ENCODE measurements around the gene MEG3.
A peak's percentile ranks its signal among the peaks of the same experiment; 100 is the strongest.
"Not testable (repeated sequence)": the region's sequence is repeated elsewhere in the genome, so short reads cannot be mapped to it uniquely, and the experiment has no call there.

Gene MEG3

DNA sequence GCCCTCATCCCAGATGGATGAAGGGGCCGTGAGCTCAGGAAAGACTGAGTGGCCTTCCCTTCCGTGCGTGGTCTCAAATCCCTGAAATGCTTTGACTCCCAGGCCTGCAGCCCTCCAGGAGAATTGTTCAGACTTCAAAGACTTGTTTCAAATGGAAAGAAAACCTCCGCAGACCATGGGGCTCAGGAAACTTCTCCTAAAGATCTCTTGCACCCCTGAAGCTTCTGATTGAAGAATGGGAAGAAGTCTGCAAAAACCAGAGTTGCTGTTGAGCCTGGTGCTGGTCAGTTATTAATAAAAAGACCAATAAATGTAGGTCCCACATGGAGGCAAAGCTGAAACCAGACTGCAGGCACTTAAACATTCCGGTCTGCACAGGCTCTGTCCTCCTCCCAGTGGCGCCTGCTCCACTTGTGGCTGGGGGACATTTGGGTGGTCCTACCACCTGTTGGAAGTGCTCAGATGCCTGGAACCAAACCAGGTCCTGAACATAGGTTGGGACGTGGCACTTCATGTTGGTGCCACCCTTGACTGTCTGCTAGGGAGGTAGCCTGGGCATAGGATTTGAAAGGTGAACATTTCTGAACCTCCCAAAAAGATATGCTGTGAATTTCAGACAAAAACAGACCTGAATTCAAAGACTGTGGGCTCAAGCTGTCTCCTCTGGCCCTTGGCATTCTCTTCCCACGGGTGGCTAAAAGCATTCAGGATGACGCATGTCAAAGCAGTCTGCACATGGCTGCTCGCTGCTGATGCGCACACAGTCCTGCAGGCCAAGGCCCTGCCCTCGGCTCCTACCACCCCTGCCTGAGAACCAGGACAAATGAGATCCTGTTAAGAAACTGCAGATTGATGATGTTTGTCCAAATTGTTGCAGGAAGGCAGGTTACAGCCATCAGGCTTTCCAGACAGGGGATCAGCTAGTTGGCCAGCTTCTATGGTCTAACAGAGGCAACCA lies 36.2 kb upstream of the MEG3 start:
- peak; percentile 14 for DNase-seq

DNA sequence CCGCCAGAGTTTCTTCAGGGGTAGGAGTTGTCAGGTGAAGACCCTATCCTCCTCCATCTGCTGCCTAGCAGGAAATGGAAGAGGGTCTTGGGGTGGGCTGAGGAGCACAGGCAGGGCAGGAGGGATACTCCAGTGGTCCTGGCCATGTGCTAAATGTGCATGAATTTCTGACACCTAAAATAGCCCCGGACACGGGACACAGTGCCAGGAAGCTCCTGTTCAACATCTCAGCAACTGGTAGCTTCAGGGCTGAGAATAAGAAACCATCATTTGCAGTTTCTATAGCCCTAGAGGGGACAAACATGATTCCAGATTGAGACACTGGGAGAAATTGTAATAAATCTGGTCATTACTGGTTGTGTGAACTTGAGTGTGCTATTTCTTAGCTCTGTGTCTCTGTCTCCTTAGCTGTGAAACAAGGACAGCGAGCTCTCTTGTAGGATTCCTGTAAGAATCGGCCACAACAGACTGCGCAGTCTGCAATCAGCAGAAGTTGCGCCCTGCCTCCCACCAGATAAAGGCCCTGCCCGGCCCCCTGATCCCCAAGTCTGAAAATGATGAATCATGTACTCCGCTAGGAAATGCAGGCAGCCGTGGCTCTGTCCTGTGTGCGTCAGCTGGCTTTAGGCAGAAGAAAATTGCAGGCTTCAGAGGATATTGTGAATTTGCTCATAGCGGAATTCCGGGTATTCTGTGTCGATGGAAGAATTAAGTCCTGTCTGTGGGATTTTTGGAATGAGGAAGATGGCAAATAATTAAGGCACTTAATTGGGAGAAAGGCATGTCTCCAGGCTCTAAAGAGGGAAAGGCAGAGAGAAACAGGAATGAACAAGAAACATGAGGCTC lies 35.2 kb upstream of the MEG3 start:
- DNase-seq: peak; percentile 7

GRCh38 chr14:100791348-100791735 lies 34.6 kb upstream of the MEG3 start:
- DNase-seq: peak; percentile 14

DNA sequence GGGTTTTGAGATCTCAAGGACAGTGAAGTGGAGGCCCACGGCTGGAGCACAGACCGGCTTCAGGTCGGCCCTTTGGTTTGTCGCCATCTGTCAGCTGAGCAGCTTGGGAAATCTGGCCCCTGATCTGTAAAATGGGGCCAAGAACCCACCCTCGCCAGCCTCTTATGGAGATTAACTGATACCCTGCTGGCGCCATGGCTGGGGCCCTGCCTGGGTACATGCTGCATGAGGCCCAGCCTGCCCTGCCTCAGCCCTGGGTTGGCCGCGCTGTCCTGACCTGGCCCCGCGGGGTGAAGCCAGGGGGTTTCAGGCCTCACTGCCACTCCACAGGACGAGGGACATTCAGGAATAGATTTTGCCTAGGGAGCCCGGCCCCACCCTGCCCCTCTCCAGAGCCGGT lies 33.9 kb upstream of the MEG3 start:
- no peak for DNase-seq

DNA sequence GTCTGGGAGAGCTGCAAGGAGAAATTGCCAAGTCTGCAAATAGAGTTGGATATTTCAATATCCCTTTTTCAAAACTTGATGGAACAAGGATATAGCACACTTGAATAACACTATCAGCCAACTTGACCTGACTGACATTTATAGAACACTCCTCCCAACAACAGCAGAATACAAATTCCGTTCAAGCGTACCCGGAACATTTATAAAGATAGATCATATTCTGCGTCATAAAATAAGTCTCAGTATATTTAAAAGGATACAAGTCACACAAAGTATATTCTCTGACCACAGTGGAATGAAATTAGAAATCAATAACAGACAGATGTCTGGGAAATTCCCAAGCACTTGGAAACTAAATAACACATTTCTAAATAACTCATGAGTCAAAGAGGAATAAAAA lies 29.0 kb upstream of the MEG3 start:
- DNase-seq: no peak

DNA sequence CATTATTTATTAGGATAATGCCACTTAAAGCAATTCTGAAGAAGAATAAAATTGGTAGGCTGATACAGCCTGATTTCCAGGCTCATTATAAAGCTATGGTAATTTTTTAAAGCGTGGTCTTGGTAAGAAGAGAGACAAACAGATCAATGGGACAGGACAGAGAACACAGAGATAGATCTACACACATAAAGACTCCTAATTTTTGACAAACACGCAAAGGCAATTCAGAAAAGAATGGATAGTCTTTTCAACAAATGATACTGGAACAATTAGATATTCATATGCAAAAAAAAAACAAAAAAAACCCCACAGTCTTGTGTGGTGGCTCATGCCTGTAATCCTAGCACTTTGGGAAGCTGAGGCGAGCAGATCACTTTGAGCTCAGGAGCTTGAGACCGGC lies 25.9 kb upstream of the MEG3 start:
- no peak for DNase-seq

- not testable (repeated sequence) for DNase-seq
Observed at GRCh38 chr14:100801433-100801832, 24.5 kb upstream of the MEG3 start.

DNA sequence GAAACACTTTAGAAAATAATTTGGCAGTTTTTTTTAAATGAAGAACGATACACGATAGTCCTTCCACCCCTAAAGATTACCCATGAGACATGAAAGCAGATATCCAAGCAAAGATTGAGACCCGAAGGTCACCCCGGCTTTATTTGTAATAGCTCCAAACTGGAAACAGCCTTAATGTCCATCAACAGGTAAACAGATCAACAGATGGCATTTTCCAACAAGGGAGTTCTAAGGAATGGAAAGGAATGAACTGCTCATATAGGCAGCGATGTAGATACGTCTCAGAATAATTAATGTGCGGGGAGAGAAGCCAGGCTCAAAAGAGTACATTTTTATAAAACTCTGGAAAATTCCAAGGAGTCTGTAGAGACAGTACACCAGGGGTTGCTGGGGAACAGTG lies 23.7 kb upstream of the MEG3 start:
- no peak for DNase-seq

GRCh38 chr14:100802766-100803165 lies 23.2 kb upstream of the MEG3 start:
- no peak for DNase-seq

GRCh38 chr14:100803226-100803625 lies 22.7 kb upstream of the MEG3 start:
- no peak for DNase-seq

GRCh38 chr14:100803676-100804075 lies 22.2 kb upstream of the MEG3 start:
- DNase-seq: peak; percentile 2

DNA sequence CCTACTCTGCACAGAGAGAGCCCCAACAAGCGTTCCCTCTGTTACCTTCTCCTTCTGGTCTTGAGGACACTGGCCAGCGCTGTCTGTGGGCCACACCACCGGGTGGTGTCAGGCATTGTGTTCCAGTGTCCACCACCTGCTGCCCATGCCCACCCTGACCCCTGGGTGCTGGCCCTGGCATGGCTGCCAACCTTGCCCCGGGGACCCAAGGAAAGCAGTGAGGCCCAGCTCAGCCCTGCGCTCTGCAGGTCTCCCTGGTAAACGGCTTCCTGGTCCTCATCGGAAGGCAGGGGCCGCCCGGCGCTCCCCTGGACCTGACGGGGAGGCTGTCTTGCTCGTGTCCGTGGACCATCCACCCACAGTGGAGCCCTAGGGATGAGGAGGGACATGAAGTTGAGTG lies 21.8 kb upstream of the MEG3 start:
- peak; percentile 2 for DNase-seq

DNA sequence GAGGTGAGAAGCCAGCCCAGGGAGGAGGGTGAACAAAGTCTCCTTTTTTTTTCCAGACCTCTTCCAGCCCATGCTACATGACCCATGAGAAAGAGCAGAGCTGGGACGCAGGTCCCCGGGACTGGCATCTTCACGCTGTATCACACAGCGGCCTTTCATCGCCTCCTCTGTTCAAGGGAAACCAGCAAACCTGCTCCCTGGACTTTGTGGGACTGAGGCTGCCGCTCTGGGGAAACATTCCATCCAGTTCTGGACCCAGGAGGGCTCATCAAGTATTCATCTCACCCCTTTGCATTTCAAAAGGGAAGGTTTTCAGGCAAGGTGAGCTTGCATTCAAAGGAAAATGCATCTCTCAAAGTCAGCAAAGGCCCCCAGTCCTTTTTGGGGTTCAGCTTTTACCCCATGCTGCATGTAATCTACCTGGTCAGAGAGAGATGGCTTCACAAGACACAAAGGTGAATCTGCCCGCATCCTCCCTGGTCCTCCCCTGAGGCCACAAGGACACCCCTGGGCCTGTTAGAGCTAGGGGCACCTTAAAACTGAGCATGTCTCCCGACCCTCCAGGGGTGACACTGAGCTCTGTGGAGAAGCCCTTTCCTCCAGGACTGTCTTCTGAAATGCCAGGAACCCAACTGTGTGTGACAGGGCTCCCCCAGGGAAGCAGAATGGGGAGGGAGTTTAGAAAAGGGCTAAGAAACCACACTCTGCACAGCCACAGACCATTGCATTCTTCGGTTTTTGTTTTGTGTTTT lies 21.2 kb upstream of the MEG3 start:
- DNase-seq: peak; percentile 11

- DNase-seq: no peak
Observed at GRCh38 chr14:100806386-100806785, 19.5 kb upstream of the MEG3 start.

- DNase-seq: peak; percentile 1
Observed at GRCh38 chr14:100807496-100807895, 18.4 kb upstream of the MEG3 start.

DNA sequence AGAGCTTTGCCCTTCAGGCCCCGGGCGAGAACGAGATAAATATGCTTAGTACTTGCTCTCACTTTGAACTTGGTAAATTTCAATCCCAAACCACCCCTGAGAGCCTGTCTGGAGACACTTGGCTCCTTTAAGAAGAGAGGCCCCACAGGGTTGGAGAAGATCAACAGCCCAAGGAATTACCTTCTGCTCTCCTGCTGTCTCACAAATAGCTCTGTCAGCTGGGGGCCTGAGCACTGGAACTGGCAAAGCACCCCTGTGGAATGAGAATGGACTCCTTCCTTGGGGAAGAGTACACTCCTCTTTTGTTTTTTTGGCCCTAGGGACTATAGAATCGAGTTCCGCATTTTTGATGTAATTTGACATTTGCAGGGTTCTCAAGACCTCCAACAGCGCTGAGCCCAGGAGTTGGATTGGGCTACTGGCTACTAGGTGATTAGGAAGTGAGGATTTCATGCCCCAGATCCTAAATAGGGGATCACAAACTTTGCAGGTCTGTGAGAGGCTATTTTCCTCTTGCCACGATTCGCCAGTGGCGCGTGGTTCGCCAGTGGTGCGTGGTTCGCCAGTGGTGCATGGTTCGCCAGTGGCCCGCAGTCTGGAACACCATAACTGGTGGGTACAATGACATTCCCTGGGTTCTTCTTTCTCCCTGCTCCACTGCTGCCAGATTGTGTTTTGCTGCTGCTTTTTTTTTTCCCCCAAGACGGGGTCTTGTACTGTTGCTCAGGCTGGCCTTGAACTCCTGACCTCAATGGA lies 17.8 kb upstream of the MEG3 start:
- peak; percentile 5 for DNase-seq

GRCh38 chr14:100810435-100810834 lies 15.5 kb upstream of the MEG3 start:
- DNase-seq: peak; percentile 1

DNA sequence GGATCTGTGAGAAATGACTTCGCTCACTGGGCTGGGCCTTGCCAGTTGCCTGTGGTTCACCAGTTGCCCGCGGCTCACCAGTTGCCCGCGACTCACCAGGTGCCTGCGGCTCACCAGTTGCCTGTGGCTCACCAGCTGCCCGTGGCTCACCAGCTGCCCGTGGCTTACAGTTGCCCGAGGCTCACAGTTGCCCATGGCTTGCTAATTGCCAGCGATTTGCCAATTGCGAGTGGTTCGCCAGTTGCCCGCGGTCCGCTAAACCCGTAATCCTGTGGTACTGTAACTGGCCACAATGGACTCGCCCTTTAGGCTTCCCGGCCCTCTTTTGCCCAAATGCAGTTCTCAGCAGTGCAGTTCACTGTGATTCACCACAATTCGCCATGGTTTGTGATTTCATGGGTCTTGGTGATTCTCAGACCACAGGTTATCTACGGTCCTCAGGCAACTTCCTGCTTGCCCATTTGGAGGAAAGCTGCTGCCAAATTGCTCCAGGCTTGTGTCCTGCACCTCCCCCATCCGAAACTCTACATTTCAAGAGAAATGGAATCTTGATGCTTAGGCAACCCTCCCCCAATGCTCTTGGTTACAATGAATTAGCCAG lies 15.0 kb upstream of the MEG3 start:
- DNase-seq: peak; percentile 6

DNA sequence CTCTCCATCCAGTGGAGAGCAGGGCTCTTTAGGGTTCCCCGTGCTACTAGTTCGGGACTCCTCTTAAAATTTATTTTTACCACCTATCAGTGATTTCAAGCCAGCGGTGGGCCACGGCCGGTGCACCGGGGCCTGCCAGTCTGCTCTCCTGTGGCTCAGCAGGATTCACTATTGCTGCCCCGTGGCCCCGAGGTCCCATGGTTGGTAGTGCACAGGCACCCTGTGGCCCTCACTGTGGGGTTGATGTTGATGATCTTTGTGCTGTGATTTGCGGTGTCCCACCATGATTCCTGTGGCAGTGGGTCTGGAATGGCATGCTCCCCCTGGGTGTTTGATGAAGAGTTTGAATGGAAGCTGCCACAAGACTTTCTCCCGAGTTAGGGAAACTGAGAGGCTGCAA lies 12.6 kb upstream of the MEG3 start:
- no peak for DNase-seq

- peak; percentile 1 for DNase-seq
Observed at GRCh38 chr14:100815478-100816285, 10.2 kb upstream of the MEG3 start.
